ENCODE data around the gene GRK1.
"Not testable (repeated sequence)": the region's sequence is repeated elsewhere in the genome, so short reads cannot be mapped to it uniquely, and the experiment has no call there.

Gene GRK1

GRCh38 chr13:113666951-113667701 is at the start of gene GRK1:
Gene GRK1, plus strand, starts transcription at chr13:113667219. Its CDS starts 168 bp downstream, at chr13:113667387.
- DNase-seq (ENCODE audit: low read depth in 2 of 2) = no peak

GRCh38 chr13:113617961-113618360 is 49.1 kb upstream of the GRK1 start:
- DNase-seq (ENCODE audit: low read depth in 2 of 2) = no peak

GRCh38 chr13:113618455-113618854 is 48.6 kb upstream of the GRK1 start:
- no peak for DNase-seq (ENCODE audit: low read depth in 2 of 2)

GRCh38 chr13:113620036-113620796 is 46.8 kb upstream of the GRK1 start:
- DNase-seq (ENCODE audit: low read depth in 2 of 2) = no peak

- DNase-seq (ENCODE audit: low read depth in 2 of 2) = no peak
Observed at GRCh38 chr13:113621046-113621445, 46.0 kb upstream of the GRK1 start.

- not testable (repeated sequence) for DNase-seq (ENCODE audit: low read depth in 2 of 2)
Observed at GRCh38 chr13:113621498-113621897, 45.5 kb upstream of the GRK1 start.

- DNase-seq (ENCODE audit: low read depth in 2 of 2) = not testable (repeated sequence)
Observed at GRCh38 chr13:113621986-113622550, 45.0 kb upstream of the GRK1 start.

GRCh38 chr13:113622791-113623490 is 44.1 kb upstream of the GRK1 start:
- no peak for DNase-seq (ENCODE audit: low read depth in 2 of 2)

- DNase-seq (ENCODE audit: low read depth in 2 of 2) = no peak
Observed at GRCh38 chr13:113623491-113624234, 43.4 kb upstream of the GRK1 start.

- no peak for DNase-seq (ENCODE audit: low read depth in 2 of 2)
Observed at GRCh38 chr13:113624235-113624587, 42.8 kb upstream of the GRK1 start.

- not testable (repeated sequence) for DNase-seq (ENCODE audit: low read depth in 2 of 2)
Observed at GRCh38 chr13:113624640-113625304, 42.2 kb upstream of the GRK1 start.

GRCh38 chr13:113625965-113626721 is 40.9 kb upstream of the GRK1 start:
- DNase-seq (ENCODE audit: low read depth in 2 of 2) = no peak

- DNase-seq (ENCODE audit: low read depth in 2 of 2) = no peak
Observed at GRCh38 chr13:113627136-113627535, 39.9 kb upstream of the GRK1 start.

GRCh38 chr13:113628291-113629270 is 38.4 kb upstream of the GRK1 start:
- DNase-seq (ENCODE audit: low read depth in 2 of 2) = no peak

GRCh38 chr13:113629866-113630265 is 37.2 kb upstream of the GRK1 start:
- DNase-seq (ENCODE audit: low read depth in 2 of 2) = no peak

- no peak for DNase-seq (ENCODE audit: low read depth in 2 of 2)
Observed at GRCh38 chr13:113630296-113630695, 36.7 kb upstream of the GRK1 start.

GRCh38 chr13:113630804-113631203 is 36.2 kb upstream of the GRK1 start:
- no peak for DNase-seq (ENCODE audit: low read depth in 2 of 2)

- DNase-seq (ENCODE audit: low read depth in 2 of 2) = no peak
Observed at GRCh38 chr13:113631341-113632095, 35.5 kb upstream of the GRK1 start.
